Measurements from ENCODE around the gene PRRT1. TPM values are rescaled to one million over a fixed set of nuclear protein-coding genes. Genes with fewer than 3 reads are reported as not detected.

The PRRT1 gene
- total RNA-seq, 1 experiment from 2014 or later, result 1.9 TPM

GRCh38 chr6:32168807-32169591 lies 17.3 kb upstream of the PRRT1 start:
- Histone ChIP-seq H3T11ph (ENCODE audit: low read length) (no peak overlapping the region), H2BK15ac (ENCODE audit: low read depth, low read length) (no peak overlapping the region), H3K18ac (ENCODE audit: insufficient read length, low read depth, low read length) (no peak overlapping the region), H3K4me2 (ENCODE audit: insufficient read depth, insufficient read length, low read length) (no peak overlapping the region), H3K79me2 (ENCODE audit: insufficient read depth, low read length) (peaks cover 2% of the 10 kb centered on the region; the same call in 1 of the 2 replicates), H3K23ac (ENCODE audit: insufficient read length, low read depth, low read length) (no peak overlapping the region), H4K8ac (replicated peaks; ENCODE audit: insufficient read length, low read depth, low read length) (no peak overlapping the region), H3K4ac (ENCODE audit: low read depth, low read length) (no peak overlapping the region), H4K20me1 (ENCODE audit: control insufficient read depth, insufficient read depth, insufficient read length) (peaks cover 2% of the 10 kb centered on the region), H4K5ac (ENCODE audit: insufficient read length, low read depth, low read length) (no peak overlapping the region), H3K56ac (ENCODE audit: insufficient read length, low read depth, low read length) (no peak overlapping the region), H3K9me3 (ENCODE audit: control insufficient read depth, low read depth, low read length) (no peaks in the 10 kb centered on the region), H4K91ac (ENCODE audit: insufficient read length, low read depth, low read length) (no peak overlapping the region), H3K79me1 (ENCODE audit: insufficient read depth, low read depth, low read length, poor library complexity, severe bottlenecking) (no peaks in the 10 kb centered on the region), H2AFZ (ENCODE audit: low read length) (no peak overlapping the region), H2BK20ac (ENCODE audit: low read depth, low read length, poor library complexity, severe bottlenecking) (no peak overlapping the region), H3K9ac (ENCODE audit: extremely low read depth, insufficient read length, low read length) (no peak overlapping the region), H3K23me2 (ENCODE audit: insufficient read length, low read depth, low read length, poor library complexity, severe bottlenecking) (no peaks in the 10 kb centered on the region), H3K4me1 (ENCODE audit: insufficient read depth, low read length) (peaks cover 2% of the 10 kb centered on the region), H3K14ac (ENCODE audit: insufficient read depth, low read length) (no peak overlapping the region), H2BK12ac (ENCODE audit: insufficient read length, low read depth, low read length) (no peak overlapping the region), H2BK5ac (ENCODE audit: insufficient read length, low read length) (no peak overlapping the region), H2BK120ac (ENCODE audit: low read depth, low read length, poor library complexity, severe bottlenecking) (no peak overlapping the region), H3K27me3 (ENCODE audit: insufficient read depth, low read length) (no peaks in the 10 kb centered on the region), H2AK5ac (ENCODE audit: insufficient read length, low read length) (no peak overlapping the region), H3K27ac (ENCODE audit: insufficient read length, low read depth, low read length) (no peak overlapping the region)
- DNase-seq, result no peak
- Mint-ChIP-seq H3K9me3 (no peaks in the 10 kb centered on the region), H3K36me3 (ENCODE audit: insufficient read depth in 1 of 3, low read depth in 3 of 3) (peaks cover 40 to 72% (median 58%) of the 10 kb centered on the region in 3 experiments), H3K4me3 (no peak overlapping the region; a peak in 1 of 5 replicates), H3K27me3 (ENCODE audit: low read depth) (no peaks in the 10 kb centered on the region; the same call in 1 of the 2 replicates), H3K4me1 (peaks cover 17 to 30% of the 10 kb centered on the region in 2 experiments), H3K27ac (peak overlapping the region; percentile 14 to 57 (median 57); a peak in 3 of 7 replicates)
- peak; percentile 18; the same call in 1 of the 3 replicates for TF ChIP-seq CTCF (conservative IDR thresholded peaks at IDR 0.05)
- no CpG with 5 or more reads among the region's 11 CpGs for WGBS (ENCODE audit: extremely low coverage, insufficient read length, low lambda C conversion rate)

Measured in H9 (cell line).